Left forelimb (tissue), 1 donor: ENCODE results near the gene USP22.
"Not testable (repeated sequence)": the region's sequence is repeated elsewhere in the genome, so short reads cannot be mapped to it uniquely, and the experiment has no call there.

ENCODE experiments used
- DNase-seq: peaks from one replicate; pipeline ENCODE4 v3.0.0-alpha.2; 2018; ENCODE audit warnings: low spot score

USP22 gene

GRCh38 chr17:21042458-21043295 lies at the start of gene USP22:
Gene USP22, minus strand, starts transcription at chr17:21043011. Its CDS starts 176 bp downstream, at chr17:21042835.
- peak; percentile 99 for DNase-seq

GRCh38 chr17:21090902-21091618 lies 48.2 kb upstream of the USP22 start:
- DNase-seq = no peak

- DNase-seq = no peak
Observed at GRCh38 chr17:21089933-21090901, 47.4 kb upstream of the USP22 start.

- DNase-seq = no peak
Observed at GRCh38 chr17:21089145-21089544, 46.3 kb upstream of the USP22 start.

GRCh38 chr17:21085707-21086106 lies 42.9 kb upstream of the USP22 start:
- no peak for DNase-seq

GRCh38 chr17:21085280-21085679 lies 42.5 kb upstream of the USP22 start:
- DNase-seq = not testable (repeated sequence)

GRCh38 chr17:21082001-21082436 lies 39.2 kb upstream of the USP22 start:
- DNase-seq = no peak

GRCh38 chr17:21079196-21079595 lies 36.4 kb upstream of the USP22 start:
- no peak for DNase-seq

GRCh38 chr17:21078016-21078780 lies 35.4 kb upstream of the USP22 start:
- no peak for DNase-seq

- no peak for DNase-seq
Observed at GRCh38 chr17:21077281-21077680, 34.5 kb upstream of the USP22 start.

- no peak for DNase-seq
Observed at GRCh38 chr17:21076242-21076641, 33.4 kb upstream of the USP22 start.

- no peak for DNase-seq
Observed at GRCh38 chr17:21075739-21076085, 32.9 kb upstream of the USP22 start.

- peak; percentile 84 for DNase-seq
Observed at GRCh38 chr17:21072745-21073197, 30.0 kb upstream of the USP22 start.

- no peak for DNase-seq
Observed at GRCh38 chr17:21066394-21066793, 23.6 kb upstream of the USP22 start.

GRCh38 chr17:21061971-21062526 lies 19.2 kb upstream of the USP22 start:
- DNase-seq = no peak

- DNase-seq = no peak
Observed at GRCh38 chr17:21061158-21061835, 18.5 kb upstream of the USP22 start.

- DNase-seq = no peak
Observed at GRCh38 chr17:21059761-21060160, 16.9 kb upstream of the USP22 start.

- no peak for DNase-seq
Observed at GRCh38 chr17:21058098-21058893, 15.5 kb upstream of the USP22 start.

GRCh38 chr17:21053056-21053455 lies 10.2 kb upstream of the USP22 start:
- not testable (repeated sequence) for DNase-seq
